Measurements from ENCODE around the gene TRIM77.
"Not testable (repeated sequence)": the region's sequence is repeated elsewhere in the genome, so short reads cannot be mapped to it uniquely, and the experiment has no call there.

The TRIM77 gene

DNA sequence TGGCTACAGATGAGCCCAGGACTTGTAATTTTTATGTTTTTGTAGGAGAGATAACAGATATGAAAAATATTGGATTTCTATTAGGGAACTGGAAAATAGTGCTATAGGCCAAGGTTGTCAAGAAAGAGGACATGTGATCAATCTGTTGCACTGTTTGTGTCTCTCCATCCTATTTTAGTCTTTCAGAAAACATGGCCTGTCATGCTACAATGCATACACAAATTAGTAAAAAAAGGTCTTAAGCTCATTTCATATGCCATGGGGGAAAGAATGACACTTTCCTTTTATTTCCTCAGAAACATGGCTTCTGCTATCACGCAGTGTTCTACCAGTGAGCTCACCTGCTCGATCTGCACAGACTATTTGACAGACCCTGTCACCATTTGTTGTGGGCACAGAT is at the start of gene TRIM77:
Gene TRIM77, plus strand, starts transcription at position 301 of the 400 bp plus-strand sequence. Its CDS starts 0 bp downstream, at position 301.
- not testable (repeated sequence) for H3K4me2 ChIP-seq (ENCODE audit: low read length); H3K27ac ChIP-seq (ENCODE audit: low read length); H3K4me1 ChIP-seq (ENCODE audit: low read length)

GRCh38 chr11:89667001-89667400 is 43.1 kb upstream of the TRIM77 start:
- H3K27ac ChIP-seq (ENCODE audit: low read length) = no peak overlapping the region
- H3K9me3 ChIP-seq (ENCODE audit: insufficient read depth, low read length) = no peaks in the 10 kb centered on the region
- H3K79me2 ChIP-seq (ENCODE audit: low read length) = no peaks in the 10 kb centered on the region
- H3K4me2 ChIP-seq (ENCODE audit: low read length) = no peak overlapping the region
- no peak overlapping the region for H3K9ac ChIP-seq (ENCODE audit: low read length)
- no peak overlapping the region for H3K4me3 ChIP-seq (ENCODE audit: low read length)
- H3K4me1 ChIP-seq (ENCODE audit: low read length) = no peaks in the 10 kb centered on the region
- no peak overlapping the region for H2AFZ ChIP-seq (ENCODE audit: low read depth, low read length)
- no peak for TF ChIP-seq EZH2phosphoT487 (IDR thresholded peaks at IDR 0.05; ENCODE audit: low read depth)
- TF ChIP-seq, protein P1, sequence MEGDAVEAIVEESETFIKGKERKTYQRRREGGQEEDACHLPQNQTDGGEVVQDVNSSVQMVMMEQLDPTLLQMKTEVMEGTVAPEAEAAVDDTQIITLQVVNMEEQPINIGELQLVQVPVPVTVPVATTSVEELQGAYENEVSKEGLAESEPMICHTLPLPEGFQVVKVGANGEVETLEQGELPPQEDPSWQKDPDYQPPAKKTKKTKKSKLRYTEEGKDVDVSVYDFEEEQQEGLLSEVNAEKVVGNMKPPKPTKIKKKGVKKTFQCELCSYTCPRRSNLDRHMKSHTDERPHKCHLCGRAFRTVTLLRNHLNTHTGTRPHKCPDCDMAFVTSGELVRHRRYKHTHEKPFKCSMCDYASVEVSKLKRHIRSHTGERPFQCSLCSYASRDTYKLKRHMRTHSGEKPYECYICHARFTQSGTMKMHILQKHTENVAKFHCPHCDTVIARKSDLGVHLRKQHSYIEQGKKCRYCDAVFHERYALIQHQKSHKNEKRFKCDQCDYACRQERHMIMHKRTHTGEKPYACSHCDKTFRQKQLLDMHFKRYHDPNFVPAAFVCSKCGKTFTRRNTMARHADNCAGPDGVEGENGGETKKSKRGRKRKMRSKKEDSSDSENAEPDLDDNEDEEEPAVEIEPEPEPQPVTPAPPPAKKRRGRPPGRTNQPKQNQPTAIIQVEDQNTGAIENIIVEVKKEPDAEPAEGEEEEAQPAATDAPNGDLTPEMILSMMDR (IDR thresholded peaks at IDR 0.05; ENCODE audit: low read depth, low read length) = no peak
- no peaks in the 10 kb centered on the region for H4K20me1 ChIP-seq (ENCODE audit: insufficient read depth, low read length)
- H3K27me3 ChIP-seq (ENCODE audit: low read depth, low read length) = no peaks in the 10 kb centered on the region
- no peaks in the 10 kb centered on the region for H3K36me3 ChIP-seq (replicated peaks; ENCODE audit: low read depth, low read length)

More for the DNA sequence above, at the start of gene TRIM77:
- H3K4me3 ChIP-seq (ENCODE audit: low read length); H3K27me3 ChIP-seq (ENCODE audit: low read depth, low read length); H3K36me3 ChIP-seq (replicated peaks; ENCODE audit: low read depth, low read length); H3K79me2 ChIP-seq (ENCODE audit: low read length); H2AFZ ChIP-seq (ENCODE audit: low read depth, low read length); H3K9ac ChIP-seq (ENCODE audit: low read length); H3K9me3 ChIP-seq (ENCODE audit: insufficient read depth, low read length); H4K20me1 ChIP-seq (ENCODE audit: insufficient read depth, low read length): not testable (repeated sequence)

GRCh38 chr11:89668158-89668557 is 41.9 kb upstream of the TRIM77 start:
- not testable (repeated sequence) for H3K4me1 ChIP-seq (ENCODE audit: low read length); H3K79me2 ChIP-seq (ENCODE audit: low read length); H3K36me3 ChIP-seq (replicated peaks; ENCODE audit: low read depth, low read length); H2AFZ ChIP-seq (ENCODE audit: low read depth, low read length); H4K20me1 ChIP-seq (ENCODE audit: insufficient read depth, low read length); H3K9me3 ChIP-seq (ENCODE audit: insufficient read depth, low read length); H3K27me3 ChIP-seq (ENCODE audit: low read depth, low read length); H3K9ac ChIP-seq (ENCODE audit: low read length); H3K27ac ChIP-seq (ENCODE audit: low read length); H3K4me3 ChIP-seq (ENCODE audit: low read length); H3K4me2 ChIP-seq (ENCODE audit: low read length)

- H3K27me3 ChIP-seq (ENCODE audit: low read depth, low read length); H3K4me1 ChIP-seq (ENCODE audit: low read length); H3K79me2 ChIP-seq (ENCODE audit: low read length); H3K4me3 ChIP-seq (ENCODE audit: low read length); H2AFZ ChIP-seq (ENCODE audit: low read depth, low read length); H4K20me1 ChIP-seq (ENCODE audit: insufficient read depth, low read length); H3K4me2 ChIP-seq (ENCODE audit: low read length); H3K9ac ChIP-seq (ENCODE audit: low read length); H3K36me3 ChIP-seq (replicated peaks; ENCODE audit: low read depth, low read length); H3K27ac ChIP-seq (ENCODE audit: low read length); H3K9me3 ChIP-seq (ENCODE audit: insufficient read depth, low read length): not testable (repeated sequence)
Measured at GRCh38 chr11:89669586-89669985, 40.5 kb upstream of the TRIM77 start.

DNA sequence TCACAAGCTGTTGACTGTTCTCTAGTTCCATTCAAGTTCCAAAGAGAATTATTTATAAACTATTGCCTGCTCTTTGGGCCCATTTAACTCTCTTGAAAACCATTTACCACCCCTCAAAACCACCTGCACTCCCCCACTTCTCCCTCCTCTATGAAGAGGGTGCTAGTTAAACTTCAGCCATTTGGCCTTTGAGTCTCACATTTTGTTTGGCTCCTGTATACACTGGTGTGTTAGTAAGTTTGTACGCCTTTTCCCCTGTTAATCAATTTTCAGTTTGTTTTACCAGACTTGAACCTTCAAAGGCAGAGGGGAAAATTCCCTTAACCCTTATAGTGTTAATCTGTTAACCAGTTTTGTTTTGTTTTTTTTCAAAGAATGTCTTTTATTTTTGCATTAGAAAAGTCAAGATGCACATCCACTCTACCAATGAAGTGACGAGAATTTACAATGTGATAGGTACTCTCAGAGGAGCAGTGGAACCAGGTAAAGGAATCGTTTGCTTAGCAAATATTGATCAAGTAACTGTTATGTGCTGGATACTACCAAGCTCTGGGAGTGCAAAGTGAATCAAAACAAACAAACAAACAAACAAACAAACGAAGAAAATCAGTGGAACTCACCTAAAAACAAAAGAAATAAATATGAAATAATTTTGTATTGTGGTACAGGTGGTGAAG is 40.0 kb upstream of the TRIM77 start:
- not testable (repeated sequence) for H3K9me3 ChIP-seq (ENCODE audit: insufficient read depth, low read length); H4K20me1 ChIP-seq (ENCODE audit: insufficient read depth, low read length)

GRCh38 chr11:89672547-89672946 is 37.6 kb upstream of the TRIM77 start:
- H3K4me1 ChIP-seq (ENCODE audit: low read length); H3K27ac ChIP-seq (ENCODE audit: low read length); H3K27me3 ChIP-seq (ENCODE audit: low read depth, low read length); H2AFZ ChIP-seq (ENCODE audit: low read depth, low read length); H4K20me1 ChIP-seq (ENCODE audit: insufficient read depth, low read length); H3K9ac ChIP-seq (ENCODE audit: low read length); H3K4me2 ChIP-seq (ENCODE audit: low read length); H3K79me2 ChIP-seq (ENCODE audit: low read length); H3K9me3 ChIP-seq (ENCODE audit: insufficient read depth, low read length); H3K4me3 ChIP-seq (ENCODE audit: low read length); H3K36me3 ChIP-seq (replicated peaks; ENCODE audit: low read depth, low read length): not testable (repeated sequence)

More for the DNA sequence above, 40.0 kb upstream of the TRIM77 start:
- not testable (repeated sequence) for H3K9ac ChIP-seq (ENCODE audit: low read length); H2AFZ ChIP-seq (ENCODE audit: low read depth, low read length); H3K27ac ChIP-seq (ENCODE audit: low read length); H3K27me3 ChIP-seq (ENCODE audit: low read depth, low read length); H3K4me1 ChIP-seq (ENCODE audit: low read length); H3K4me2 ChIP-seq (ENCODE audit: low read length); H3K36me3 ChIP-seq (replicated peaks; ENCODE audit: low read depth, low read length); H3K79me2 ChIP-seq (ENCODE audit: low read length); H3K4me3 ChIP-seq (ENCODE audit: low read length)

DNA sequence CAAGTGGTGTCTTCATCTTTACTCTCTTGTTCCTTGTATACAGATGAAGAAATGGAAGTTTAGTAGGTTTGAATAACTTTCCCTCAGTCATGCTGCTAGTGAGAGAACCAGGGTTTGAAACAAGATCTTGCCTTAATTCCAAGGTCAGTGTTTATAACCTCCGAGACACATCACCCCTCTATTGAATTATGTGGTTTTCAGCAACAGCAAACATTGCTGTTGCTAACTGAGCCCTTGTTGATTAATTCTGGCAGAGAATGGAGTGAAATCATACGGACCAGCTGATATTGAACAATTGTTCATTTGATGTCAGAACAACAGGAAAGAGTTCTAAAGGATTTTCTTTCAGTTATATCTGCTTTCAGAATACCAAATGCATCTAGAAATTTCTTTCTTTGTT is 36.7 kb upstream of the TRIM77 start:
- H4K20me1 ChIP-seq (ENCODE audit: insufficient read depth, low read length); H3K79me2 ChIP-seq (ENCODE audit: low read length); H3K27me3 ChIP-seq (ENCODE audit: low read depth, low read length); H2AFZ ChIP-seq (ENCODE audit: low read depth, low read length); H3K27ac ChIP-seq (ENCODE audit: low read length); H3K4me1 ChIP-seq (ENCODE audit: low read length); H3K4me3 ChIP-seq (ENCODE audit: low read length); H3K36me3 ChIP-seq (replicated peaks; ENCODE audit: low read depth, low read length); H3K9me3 ChIP-seq (ENCODE audit: insufficient read depth, low read length); H3K4me2 ChIP-seq (ENCODE audit: low read length); H3K9ac ChIP-seq (ENCODE audit: low read length): not testable (repeated sequence)
